ENCODE data around the gene JOSD1. TPM values are rescaled to one million over a fixed set of nuclear protein-coding genes. Genes with fewer than 3 reads are reported as not detected.
A peak's percentile ranks its signal among the peaks of the same experiment; 100 is the strongest.

Gene JOSD1
- total and polyA plus RNA-seq, 9 of the 15 experiments (the other 6 are each of a cell fraction or from before 2014, with no cell fraction given): 8.9 to 39.1 (median 30.4) TPM

- TF ChIP-seq MGA (IDR thresholded peaks at IDR 0.05) (peak; percentile 84), ZNF175 (CRISPR knock-in tag; IDR thresholded peaks at IDR 0.05; ENCODE audit: low read depth) (no peak), XRCC5 (IDR thresholded peaks at IDR 0.05; ENCODE audit: low read depth, low read length) (no peak)
- TF ChIP-seq, protein P1, sequence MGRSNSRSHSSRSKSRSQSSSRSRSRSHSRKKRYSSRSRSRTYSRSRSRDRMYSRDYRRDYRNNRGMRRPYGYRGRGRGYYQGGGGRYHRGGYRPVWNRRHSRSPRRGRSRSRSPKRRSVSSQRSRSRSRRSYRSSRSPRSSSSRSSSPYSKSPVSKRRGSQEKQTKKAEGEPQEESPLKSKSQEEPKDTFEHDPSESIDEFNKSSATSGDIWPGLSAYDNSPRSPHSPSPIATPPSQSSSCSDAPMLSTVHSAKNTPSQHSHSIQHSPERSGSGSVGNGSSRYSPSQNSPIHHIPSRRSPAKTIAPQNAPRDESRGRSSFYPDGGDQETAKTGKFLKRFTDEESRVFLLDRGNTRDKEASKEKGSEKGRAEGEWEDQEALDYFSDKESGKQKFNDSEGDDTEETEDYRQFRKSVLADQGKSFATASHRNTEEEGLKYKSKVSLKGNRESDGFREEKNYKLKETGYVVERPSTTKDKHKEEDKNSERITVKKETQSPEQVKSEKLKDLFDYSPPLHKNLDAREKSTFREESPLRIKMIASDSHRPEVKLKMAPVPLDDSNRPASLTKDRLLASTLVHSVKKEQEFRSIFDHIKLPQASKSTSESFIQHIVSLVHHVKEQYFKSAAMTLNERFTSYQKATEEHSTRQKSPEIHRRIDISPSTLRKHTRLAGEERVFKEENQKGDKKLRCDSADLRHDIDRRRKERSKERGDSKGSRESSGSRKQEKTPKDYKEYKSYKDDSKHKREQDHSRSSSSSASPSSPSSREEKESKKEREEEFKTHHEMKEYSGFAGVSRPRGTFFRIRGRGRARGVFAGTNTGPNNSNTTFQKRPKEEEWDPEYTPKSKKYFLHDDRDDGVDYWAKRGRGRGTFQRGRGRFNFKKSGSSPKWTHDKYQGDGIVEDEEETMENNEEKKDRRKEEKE (IDR thresholded peaks at IDR 0.05; ENCODE audit: borderline replicate concordance in 1 of 2, control insufficient read depth in 1 of 2, low read depth in 2 of 2, low read length in 1 of 2): no peak
- TF ChIP-seq, protein P2, sequence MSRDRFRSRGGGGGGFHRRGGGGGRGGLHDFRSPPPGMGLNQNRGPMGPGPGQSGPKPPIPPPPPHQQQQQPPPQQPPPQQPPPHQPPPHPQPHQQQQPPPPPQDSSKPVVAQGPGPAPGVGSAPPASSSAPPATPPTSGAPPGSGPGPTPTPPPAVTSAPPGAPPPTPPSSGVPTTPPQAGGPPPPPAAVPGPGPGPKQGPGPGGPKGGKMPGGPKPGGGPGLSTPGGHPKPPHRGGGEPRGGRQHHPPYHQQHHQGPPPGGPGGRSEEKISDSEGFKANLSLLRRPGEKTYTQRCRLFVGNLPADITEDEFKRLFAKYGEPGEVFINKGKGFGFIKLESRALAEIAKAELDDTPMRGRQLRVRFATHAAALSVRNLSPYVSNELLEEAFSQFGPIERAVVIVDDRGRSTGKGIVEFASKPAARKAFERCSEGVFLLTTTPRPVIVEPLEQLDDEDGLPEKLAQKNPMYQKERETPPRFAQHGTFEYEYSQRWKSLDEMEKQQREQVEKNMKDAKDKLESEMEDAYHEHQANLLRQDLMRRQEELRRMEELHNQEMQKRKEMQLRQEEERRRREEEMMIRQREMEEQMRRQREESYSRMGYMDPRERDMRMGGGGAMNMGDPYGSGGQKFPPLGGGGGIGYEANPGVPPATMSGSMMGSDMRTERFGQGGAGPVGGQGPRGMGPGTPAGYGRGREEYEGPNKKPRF (IDR thresholded peaks at IDR 0.05; ENCODE audit: low read depth, low read length): no peak
- TF ChIP-seq, protein P3, sequence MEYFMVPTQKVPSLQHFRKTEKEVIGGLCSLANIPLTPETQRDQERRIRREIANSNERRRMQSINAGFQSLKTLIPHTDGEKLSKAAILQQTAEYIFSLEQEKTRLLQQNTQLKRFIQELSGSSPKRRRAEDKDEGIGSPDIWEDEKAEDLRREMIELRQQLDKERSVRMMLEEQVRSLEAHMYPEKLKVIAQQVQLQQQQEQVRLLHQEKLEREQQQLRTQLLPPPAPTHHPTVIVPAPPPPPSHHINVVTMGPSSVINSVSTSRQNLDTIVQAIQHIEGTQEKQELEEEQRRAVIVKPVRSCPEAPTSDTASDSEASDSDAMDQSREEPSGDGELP (CRISPR knock-in tag; IDR thresholded peaks at IDR 0.05; ENCODE audit: borderline replicate concordance): peak; percentile 66
These were observed 4.7 kb upstream of the JOSD1 start, which contains the start of gene GTPBP1 (continued) for GRCh38 chr22:38705235-38706100.

Data from K562 (cell line).